ENCODE results near the gene PPFIA2.
A peak's percentile ranks its signal among the peaks of the same experiment; 100 is the strongest.

Gene PPFIA2

DNA sequence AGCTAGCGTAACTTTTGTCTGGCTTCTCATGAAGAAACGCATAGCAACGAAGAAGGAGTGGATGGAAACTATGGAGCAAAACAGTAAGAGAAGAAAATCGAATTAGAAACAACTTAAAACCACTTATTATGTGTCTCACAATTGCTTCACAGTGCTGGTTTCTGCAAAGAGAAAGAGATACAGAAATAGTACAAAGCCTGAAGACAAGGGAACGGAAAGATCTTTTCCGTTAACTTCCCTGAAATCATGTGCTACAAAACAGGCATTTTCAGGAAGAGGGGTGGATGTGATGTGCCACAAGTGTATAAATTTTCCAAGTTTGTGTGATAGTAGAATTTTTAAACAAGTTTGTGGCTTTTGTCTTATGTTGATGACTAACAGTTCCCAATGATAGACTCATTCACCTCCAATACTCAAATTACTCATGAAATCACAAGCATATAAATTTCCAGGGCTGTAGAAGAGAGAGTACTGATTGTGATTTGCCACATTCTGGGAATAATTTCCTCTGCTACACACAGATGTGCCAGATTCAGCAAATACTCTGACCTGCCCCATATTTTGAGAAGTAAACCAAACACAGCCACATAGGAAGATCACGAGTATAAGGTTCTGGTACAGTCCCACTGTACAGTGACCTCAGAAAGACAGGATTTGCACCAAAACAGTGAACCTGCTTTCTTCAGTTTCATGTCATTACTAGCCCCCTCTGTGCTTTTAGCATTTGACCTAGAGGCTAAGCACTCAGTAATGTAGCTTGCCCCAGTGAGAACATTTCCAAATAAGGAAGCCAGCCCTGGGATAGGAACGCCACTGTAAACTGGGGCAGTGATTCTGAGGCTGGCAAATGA lies 41.4 kb upstream of the PPFIA2 start (continued):
- TF ChIP-seq, protein P1, sequence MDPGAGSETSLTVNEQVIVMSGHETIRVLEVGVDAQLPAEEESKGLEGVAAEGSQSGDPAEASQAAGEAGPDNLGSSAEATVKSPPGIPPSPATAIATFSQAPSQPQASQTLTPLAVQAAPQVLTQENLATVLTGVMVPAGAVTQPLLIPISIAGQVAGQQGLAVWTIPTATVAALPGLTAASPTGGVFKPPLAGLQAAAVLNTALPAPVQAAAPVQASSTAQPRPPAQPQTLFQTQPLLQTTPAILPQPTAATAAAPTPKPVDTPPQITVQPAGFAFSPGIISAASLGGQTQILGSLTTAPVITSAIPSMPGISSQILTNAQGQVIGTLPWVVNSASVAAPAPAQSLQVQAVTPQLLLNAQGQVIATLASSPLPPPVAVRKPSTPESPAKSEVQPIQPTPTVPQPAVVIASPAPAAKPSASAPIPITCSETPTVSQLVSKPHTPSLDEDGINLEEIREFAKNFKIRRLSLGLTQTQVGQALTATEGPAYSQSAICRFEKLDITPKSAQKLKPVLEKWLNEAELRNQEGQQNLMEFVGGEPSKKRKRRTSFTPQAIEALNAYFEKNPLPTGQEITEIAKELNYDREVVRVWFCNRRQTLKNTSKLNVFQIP (CRISPR knock-in tag; IDR thresholded peaks at IDR 0.05; ENCODE audit: borderline replicate concordance, low read depth): no peak

DNA sequence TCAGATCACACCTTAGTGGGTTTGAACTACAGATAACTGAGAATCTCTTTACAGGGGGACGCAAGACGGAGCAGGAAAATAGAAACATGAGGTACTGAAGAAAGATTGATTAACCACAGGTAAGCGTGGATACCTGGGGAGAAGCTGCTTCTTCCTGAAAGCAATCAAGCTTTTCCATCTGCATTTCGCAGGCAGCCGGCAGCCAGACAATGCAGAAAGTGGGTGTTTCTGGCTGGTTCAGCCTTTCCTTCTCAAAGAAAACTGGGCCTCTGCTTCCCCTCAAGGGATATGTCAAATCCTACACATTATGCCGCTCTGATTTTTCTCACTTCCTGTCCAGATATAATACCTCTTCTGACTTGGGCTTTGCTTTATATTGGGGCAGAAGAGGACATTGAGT lies 39.1 kb upstream of the PPFIA2 start:
- no peak for TF ChIP-seq GLIS3 (CRISPR knock-in tag; IDR thresholded peaks at IDR 0.05)
- no peak for TF ChIP-seq CSDC2 (CRISPR knock-in tag; IDR thresholded peaks at IDR 0.05)
- TF ChIP-seq, protein P2, sequence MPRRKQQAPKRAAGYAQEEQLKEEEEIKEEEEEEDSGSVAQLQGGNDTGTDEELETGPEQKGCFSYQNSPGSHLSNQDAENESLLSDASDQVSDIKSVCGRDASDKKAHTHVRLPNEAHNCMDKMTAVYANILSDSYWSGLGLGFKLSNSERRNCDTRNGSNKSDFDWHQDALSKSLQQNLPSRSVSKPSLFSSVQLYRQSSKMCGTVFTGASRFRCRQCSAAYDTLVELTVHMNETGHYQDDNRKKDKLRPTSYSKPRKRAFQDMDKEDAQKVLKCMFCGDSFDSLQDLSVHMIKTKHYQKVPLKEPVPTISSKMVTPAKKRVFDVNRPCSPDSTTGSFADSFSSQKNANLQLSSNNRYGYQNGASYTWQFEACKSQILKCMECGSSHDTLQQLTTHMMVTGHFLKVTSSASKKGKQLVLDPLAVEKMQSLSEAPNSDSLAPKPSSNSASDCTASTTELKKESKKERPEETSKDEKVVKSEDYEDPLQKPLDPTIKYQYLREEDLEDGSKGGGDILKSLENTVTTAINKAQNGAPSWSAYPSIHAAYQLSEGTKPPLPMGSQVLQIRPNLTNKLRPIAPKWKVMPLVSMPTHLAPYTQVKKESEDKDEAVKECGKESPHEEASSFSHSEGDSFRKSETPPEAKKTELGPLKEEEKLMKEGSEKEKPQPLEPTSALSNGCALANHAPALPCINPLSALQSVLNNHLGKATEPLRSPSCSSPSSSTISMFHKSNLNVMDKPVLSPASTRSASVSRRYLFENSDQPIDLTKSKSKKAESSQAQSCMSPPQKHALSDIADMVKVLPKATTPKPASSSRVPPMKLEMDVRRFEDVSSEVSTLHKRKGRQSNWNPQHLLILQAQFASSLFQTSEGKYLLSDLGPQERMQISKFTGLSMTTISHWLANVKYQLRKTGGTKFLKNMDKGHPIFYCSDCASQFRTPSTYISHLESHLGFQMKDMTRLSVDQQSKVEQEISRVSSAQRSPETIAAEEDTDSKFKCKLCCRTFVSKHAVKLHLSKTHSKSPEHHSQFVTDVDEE (CRISPR knock-in tag; IDR thresholded peaks at IDR 0.05): no peak
- no peak for TF ChIP-seq ZFP30 (CRISPR knock-in tag; IDR thresholded peaks at IDR 0.05)
- TF ChIP-seq ZNF8 (CRISPR knock-in tag; IDR thresholded peaks at IDR 0.05): no peak
- no peak for TF ChIP-seq BACH2 (CRISPR knock-in tag; IDR thresholded peaks at IDR 0.05; ENCODE audit: borderline replicate concordance)
- no peak for TF ChIP-seq OSR1 (CRISPR knock-in tag; IDR thresholded peaks at IDR 0.05)
- no peak for TF ChIP-seq SNAI2 (CRISPR knock-in tag; IDR thresholded peaks at IDR 0.05)
- TF ChIP-seq, protein P3, sequence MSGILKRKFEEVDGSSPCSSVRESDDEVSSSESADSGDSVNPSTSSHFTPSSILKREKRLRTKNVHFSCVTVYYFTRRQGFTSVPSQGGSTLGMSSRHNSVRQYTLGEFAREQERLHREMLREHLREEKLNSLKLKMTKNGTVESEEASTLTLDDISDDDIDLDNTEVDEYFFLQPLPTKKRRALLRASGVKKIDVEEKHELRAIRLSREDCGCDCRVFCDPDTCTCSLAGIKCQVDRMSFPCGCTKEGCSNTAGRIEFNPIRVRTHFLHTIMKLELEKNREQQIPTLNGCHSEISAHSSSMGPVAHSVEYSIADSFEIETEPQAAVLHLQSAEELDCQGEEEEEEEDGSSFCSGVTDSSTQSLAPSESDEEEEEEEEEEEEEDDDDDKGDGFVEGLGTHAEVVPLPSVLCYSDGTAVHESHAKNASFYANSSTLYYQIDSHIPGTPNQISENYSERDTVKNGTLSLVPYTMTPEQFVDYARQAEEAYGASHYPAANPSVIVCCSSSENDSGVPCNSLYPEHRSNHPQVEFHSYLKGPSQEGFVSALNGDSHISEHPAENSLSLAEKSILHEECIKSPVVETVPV (CRISPR knock-in tag; IDR thresholded peaks at IDR 0.05): no peak
- no peak for TF ChIP-seq ZC3H10 (CRISPR knock-in tag; IDR thresholded peaks at IDR 0.05)
- no peak for ATAC-seq

DNA sequence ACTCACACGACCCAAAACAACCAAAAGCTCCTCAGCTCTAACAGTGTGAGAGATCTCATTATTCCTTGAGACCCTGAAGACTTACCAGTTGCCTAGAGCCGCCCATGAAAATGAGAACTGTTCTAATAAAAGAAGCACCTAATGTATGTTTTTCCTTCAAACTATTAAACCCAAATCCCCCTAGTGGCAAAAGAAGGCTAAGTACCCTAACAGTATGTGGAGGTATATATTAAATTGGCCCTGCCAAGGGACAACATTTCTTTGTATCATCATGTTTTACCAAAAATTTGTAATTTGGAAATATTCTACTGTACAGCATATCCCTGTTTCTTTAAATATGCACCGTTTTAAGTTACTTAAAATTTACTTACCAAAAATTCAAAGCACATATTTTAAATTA lies 38.0 kb upstream of the PPFIA2 start:
- ATAC-seq: peak; percentile 76
- TF ChIP-seq PPARA (CRISPR knock-in tag; IDR thresholded peaks at IDR 0.05; ENCODE audit: borderline replicate concordance): no peak
- TF ChIP-seq, protein P2 (CRISPR knock-in tag; IDR thresholded peaks at IDR 0.05): no peak
- no peak for TF ChIP-seq TOX (CRISPR knock-in tag; IDR thresholded peaks at IDR 0.05; ENCODE audit: borderline replicate concordance)
- no peak for TF ChIP-seq ZNF8 (CRISPR knock-in tag; IDR thresholded peaks at IDR 0.05)
- no peak for TF ChIP-seq ISL1 (CRISPR knock-in tag; IDR thresholded peaks at IDR 0.05)
- TF ChIP-seq BACH2 (CRISPR knock-in tag; IDR thresholded peaks at IDR 0.05; ENCODE audit: borderline replicate concordance): no peak
- TF ChIP-seq ESRRG (CRISPR knock-in tag; IDR thresholded peaks at IDR 0.05): no peak
- TF ChIP-seq, protein P3 (CRISPR knock-in tag; IDR thresholded peaks at IDR 0.05): no peak
- no peak for TF ChIP-seq OSR1 (CRISPR knock-in tag; IDR thresholded peaks at IDR 0.05)
- TF ChIP-seq GLIS3 (CRISPR knock-in tag; IDR thresholded peaks at IDR 0.05): no peak
- TF ChIP-seq CSDC2 (CRISPR knock-in tag; IDR thresholded peaks at IDR 0.05): no peak
- TF ChIP-seq, protein P1 (CRISPR knock-in tag; IDR thresholded peaks at IDR 0.05; ENCODE audit: borderline replicate concordance, low read depth): no peak
- TF ChIP-seq ZC3H10 (CRISPR knock-in tag; IDR thresholded peaks at IDR 0.05): no peak
- no peak for TF ChIP-seq ZFP3 (CRISPR knock-in tag; IDR thresholded peaks at IDR 0.05)
